HG02981 (cell line): ENCODE results near the gene EHD2.
"Not testable (repeated sequence)": the region's sequence is repeated elsewhere in the genome, so short reads cannot be mapped to it uniquely, and the experiment has no call there.

Source experiments
- ATAC-seq: cut with Tn5 transposase; IDR thresholded peaks from one replicate; pipeline ENCODE4 v1.9.1; 2021; ENCODE audit warnings: mild to moderate bottlenecking, moderate library complexity; ENCODE audit not compliant: unreplicated experiment

Gene EHD2

GRCh38 chr19:47765523-47766358 is 52.5 kb downstream of the EHD2 start:
- ATAC-seq, result no peak

- ATAC-seq, result no peak
These were observed 53.1 kb downstream of the EHD2 start for GRCh38 chr19:47766359-47766620.

GRCh38 chr19:47766670-47767069 is 53.4 kb downstream of the EHD2 start:
- no peak for ATAC-seq

- ATAC-seq, result no peak
These were observed 54.1 kb downstream of the EHD2 start for GRCh38 chr19:47767349-47767748.

- no peak for ATAC-seq
These were observed 55.4 kb downstream of the EHD2 start for GRCh38 chr19:47768604-47769003.

GRCh38 chr19:47769534-47769933 is 56.3 kb downstream of the EHD2 start:
- ATAC-seq, result no peak

- not testable (repeated sequence) for ATAC-seq
These were observed 58.1 kb downstream of the EHD2 start for GRCh38 chr19:47771291-47771690.

GRCh38 chr19:47776568-47776967 is 63.3 kb downstream of the EHD2 start:
- ATAC-seq, result no peak

GRCh38 chr19:47777245-47778048 is 64.2 kb downstream of the EHD2 start:
- not testable (repeated sequence) for ATAC-seq

GRCh38 chr19:47778049-47778953 is 65.1 kb downstream of the EHD2 start, which contains the start of gene SELENOW:
TSS of gene SELENOW (plus strand) at chr19:47778703. CDS start at chr19:47778786, 83 bp downstream.
- peak; percentile 72 for ATAC-seq

GRCh38 chr19:47778954-47779351 is 65.7 kb downstream of the EHD2 start:
- no peak for ATAC-seq

GRCh38 chr19:47779524-47780214 is 66.4 kb downstream of the EHD2 start:
- no peak for ATAC-seq

GRCh38 chr19:47780215-47780551 is 67.0 kb downstream of the EHD2 start:
- ATAC-seq, result no peak

GRCh38 chr19:47781590-47782262 is 68.5 kb downstream of the EHD2 start:
- ATAC-seq, result no peak

- ATAC-seq, result no peak
These were observed 73.3 kb downstream of the EHD2 start for GRCh38 chr19:47786566-47786965.

GRCh38 chr19:47787307-47787706 is 74.1 kb downstream of the EHD2 start:
- not testable (repeated sequence) for ATAC-seq

- ATAC-seq, result not testable (repeated sequence)
These were observed 76.6 kb downstream of the EHD2 start for GRCh38 chr19:47789811-47790210.

- ATAC-seq, result no peak
These were observed 77.2 kb downstream of the EHD2 start for GRCh38 chr19:47790398-47790814.

GRCh38 chr19:47792616-47793015 is 79.4 kb downstream of the EHD2 start:
- no peak for ATAC-seq
